GM12878 (cell line): ENCODE data around the gene GSTT4. TPM values are rescaled to one million over a fixed set of nuclear protein-coding genes. Genes with fewer than 3 reads are reported as not detected.

ENCODE experiments used
- ATAC-seq: fragments of 200-7000 bp; cut with Tn5 transposase; 3 replicates; pipeline ENCODE4 v1.9.1; 2020; ENCODE audit warnings: mild to moderate bottlenecking, moderate library complexity
- BruUV-seq: library from RNA; stranded (reverse); fragments of 400-500 nt; replicated peaks from 2 replicates; lab custom pipeline; 2021; lab: Mats Ljungman, UMichigan
- CTCF ChIA-PET: fragments of 300-600 bp; sonication (Branson Sonifier 250); formaldehyde crosslinking; extraction: SDS; loops from one replicate; lab custom pipeline; 2021; ENCODE audit warnings: inconsistent platforms; lab: Yijun Ruan, JAX
- POLR2A ChIA-PET: fragments of 350-600 bp; formaldehyde crosslinking; extraction: SDS; loops from one replicate; lab custom pipeline; 2021; ENCODE audit warnings: inconsistent platforms; lab: Charles Lee
- RAD21 ChIA-PET: fragments of 300-600 bp; sonication (Branson Sonifier 250); formaldehyde crosslinking; loops from one replicate; lab custom pipeline; 2023; ENCODE audit warnings: antibody characterized with exemption; ENCODE audit not compliant: unreplicated experiment; lab: Charles Lee
- SMC1A ChIA-PET: fragments of 300-600 bp; sonication (Branson Sonifier 250); formaldehyde crosslinking; loops from one replicate; lab custom pipeline; 2023; ENCODE audit not compliant: unreplicated experiment, uncharacterized antibody; lab: Charles Lee
- DNase-seq: peaks from one replicate; pipeline ENCODE4 v3.0.0-alpha.2; 2011; ENCODE audit warnings: low read depth, low spot score
- FAIRE-seq: peaks from 3 replicates; lab custom pipeline; 2011; peaks lifted over from hg19 to GRCh38; lab: Jason Lieb, UNC
- H2AFZ ChIP-seq: 2 replicates; pipeline ENCODE4 v1.6.0; 2011; ENCODE audit warnings: low read depth, low read length, control low read depth; ENCODE audit not compliant: control insufficient read depth
- H3K27ac ChIP-seq: 2 replicates; pipeline ENCODE4 v1.5.1; 2011; ENCODE audit warnings: control low read depth; ENCODE audit not compliant: control insufficient read depth, insufficient read depth
- H3K27me3 ChIP-seq, 2 experiments: replicated peaks in 1 of 2; 2 replicates each; pipeline versions ENCODE4 v1.6.0 to v1.6.1; 2011; ENCODE audit warnings: low read length in 1 of 2; ENCODE audit not compliant: control insufficient read depth in 2 of 2, insufficient read depth in 2 of 2
- H3K36me3 ChIP-seq, 2 experiments: 2 replicates each; pipeline ENCODE4 v1.5.1; 2011; ENCODE audit warnings: low read length in 1 of 2; ENCODE audit not compliant: control insufficient read depth in 2 of 2, insufficient read depth in 2 of 2
- H3K4me1 ChIP-seq: 2 replicates; pipeline ENCODE4 v1.6.1; 2011; ENCODE audit warnings: mild to moderate bottlenecking, low read length, moderate library complexity, mixed read lengths; ENCODE audit not compliant: control insufficient read depth, insufficient read depth
- H3K4me2 ChIP-seq: 2 replicates; pipeline ENCODE4 v1.6.0; 2011; ENCODE audit warnings: control low read depth; ENCODE audit not compliant: control insufficient read depth, insufficient read depth
- H3K4me3 ChIP-seq: fragments of 200-600 bp; sonication (generic); 2 replicates; pipeline ENCODE4 v1.5.1; 2016
- H3K79me2 ChIP-seq: 2 replicates; pipeline ENCODE4 v1.6.0; 2011; ENCODE audit warnings: low read length; ENCODE audit not compliant: control insufficient read depth, insufficient read depth
- H3K9ac ChIP-seq: 2 replicates; pipeline ENCODE4 v1.8.0; 2011; ENCODE audit warnings: low read length, control low read depth, mixed read lengths; ENCODE audit not compliant: control insufficient read depth, insufficient read depth
- H3K9me3 ChIP-seq: replicated peaks from 3 replicates; pipeline ENCODE4 v1.5.1; 2011; ENCODE audit warnings: mild to moderate bottlenecking, low read length; ENCODE audit not compliant: control insufficient read depth, insufficient read depth
- H4K20me1 ChIP-seq: 2 replicates; pipeline ENCODE4 v1.6.0; 2011; ENCODE audit not compliant: control insufficient read depth, insufficient read depth
- BCL11A ChIP-seq: IDR thresholded peaks from 2 replicates; pipeline ENCODE4 v1.6.1; 2011; ENCODE audit warnings: low read depth, low read length
- BRCA1 ChIP-seq: IDR thresholded peaks from 2 replicates; pipeline ENCODE4 v1.6.1; 2011; ENCODE audit warnings: low read depth, low read length, improper control_type of control experiment
- CHD2 ChIP-seq: IDR thresholded peaks from 2 replicates; pipeline ENCODE4 v1.6.1; 2011; ENCODE audit warnings: low read depth, low read length, improper control_type of control experiment, borderline replicate concordance
- CREB1 ChIP-seq: IDR thresholded peaks from 2 replicates; pipeline ENCODE4 v1.6.1; 2012; ENCODE audit warnings: low read depth, mild to moderate bottlenecking, inconsistent platforms
- EED ChIP-seq: sonication (generic); IDR thresholded peaks from 2 replicates; pipeline ENCODE4 v1.6.1; 2016; ENCODE audit warnings: antibody characterized with exemption, low read depth
- FOXM1 ChIP-seq: IDR thresholded peaks from 2 replicates; pipeline ENCODE4 v1.6.1; 2012; ENCODE audit warnings: low read depth, mild to moderate bottlenecking, inconsistent platforms, low read length, moderate library complexity
- HCFC1 ChIP-seq: fragments of 150-350 bp; IDR thresholded peaks from 2 replicates; pipeline ENCODE4 v1.6.1; 2014; ENCODE audit warnings: low read length
- HDAC2 ChIP-seq: fragments of 200-600 bp; sonication (generic); IDR thresholded peaks from 2 replicates; pipeline ENCODE4 v1.6.1; 2017
- HDAC6 ChIP-seq: fragments of 200-600 bp; sonication (generic); IDR thresholded peaks from one replicate; pipeline ENCODE4 v1.8.0; 2017; ENCODE audit warnings: antibody characterized with exemption; ENCODE audit not compliant: unreplicated experiment
- IKZF1 ChIP-seq: fragments of 450-650 bp; conservative IDR thresholded peaks from 2 replicates; pipeline ENCODE4 v1.6.1; 2017; ENCODE audit warnings: antibody characterized with exemption, mild to moderate bottlenecking
- LARP7 ChIP-seq: fragments of 450-650 bp; IDR thresholded peaks from 2 replicates; pipeline ENCODE4 v1.6.1; 2017; ENCODE audit warnings: mild to moderate bottlenecking
- PAX5 ChIP-seq: IDR thresholded peaks from 2 replicates; pipeline ENCODE4 v1.6.1; 2011; ENCODE audit warnings: low read depth, low read length, borderline replicate concordance
- PML ChIP-seq: IDR thresholded peaks from 2 replicates; pipeline ENCODE4 v1.6.1; 2012; ENCODE audit warnings: low read length, inconsistent platforms
- POLR2AphosphoS2 ChIP-seq: IDR thresholded peaks from 2 replicates; pipeline ENCODE4 v1.6.1; 2011; ENCODE audit warnings: low read depth, mild to moderate bottlenecking, low read length, improper control_type of control experiment, moderate library complexity
- SREBF1 ChIP-seq: IDR thresholded peaks from 2 replicates; pipeline ENCODE4 v1.6.1; 2012; ENCODE audit warnings: mild to moderate bottlenecking, low read length
- SREBF2 ChIP-seq: IDR thresholded peaks from 2 replicates; pipeline ENCODE4 v1.6.1; 2012; ENCODE audit warnings: mild to moderate bottlenecking, low read length
- TBL1XR1 ChIP-seq: IDR thresholded peaks from 2 replicates; pipeline ENCODE4 v1.6.1; 2012; ENCODE audit warnings: low read depth, low read length, improper control_type of control experiment
- TCF12 ChIP-seq: IDR thresholded peaks from 2 replicates; pipeline ENCODE4 v1.6.1; 2011; ENCODE audit warnings: low read depth, mild to moderate bottlenecking, low read length
- YY1 ChIP-seq: IDR thresholded peaks from 2 replicates; pipeline ENCODE4 v1.6.1; 2011; ENCODE audit warnings: low read depth, mild to moderate bottlenecking, low read length
- WGBS: methylation state at CpG from one replicate; pipeline ENCODE4 v1.1.6; 2016; ENCODE audit warnings: low lambda C conversion rate; ENCODE audit not compliant: insufficient replicate concordance, insufficient coverage; ENCODE audit errors: missing lambda C conversion rate; 5-methylcytosine and 5-hydroxymethylcytosine counted together
- in situ Hi-C: fragments of 300-500 bp; cut with MboI; formaldehyde crosslinking; loops from 9 replicates; pipeline ENCODE4 v1.14.3; 2018; ENCODE audit warnings: mixed read lengths
- intact Hi-C: fragments of 100-400 bp; cut with micrococcal nuclease; formaldehyde crosslinking; loops from one replicate; pipeline ENCODE4 v1.14.2; 2022; ENCODE audit not compliant: unreplicated experiment
- polyA plus RNA-seq, 11 experiments: library from polyadenylated mRNA; depleted of rRNA in 4 of 11; unstranded in 6 of 11; stranded (reverse) in 5 of 11; fragments of >200 nt; fragmentation: Nextera tagmentation in 4 of 11; fragmentation: Illumina TruSeq in 1 of 11; extraction: Ambion mirVana in 4 of 11; extraction: Trizol in 1 of 11; gene quantifications; 1 replicate in 1 of 11; 2 replicates in 10 of 11; pipeline versions ENCODE4 v1.2.1 to v1.2.3, GENCODE V29; 2011 to 2016; ENCODE audit warnings: inconsistent platforms in 2 of 11, missing spikeins in 2 of 11, low read depth in 1 of 11
- total RNA-seq, 4 experiments: library from RNA; depleted of rRNA in 3 of 4; stranded (reverse); fragments of >200 nt in 3 of 4; fragmentation: Illumina TruSeq in 1 of 4; extraction: Trizol in 1 of 4; gene quantifications; 2 replicates each; pipeline versions ENCODE4 v1.2.1 to v1.2.3, GENCODE V29; 2013 to 2021
- TF ChIP-seq, protein P1 (sequence below): fragments of 450-650 bp; formaldehyde crosslinking; IDR thresholded peaks from 2 replicates; pipeline ENCODE4 v1.5.0; 2022; ENCODE audit warnings: mild to moderate bottlenecking, missing genetic modification characterization
- TF ChIP-seq, protein P2 (sequence below): fragments of 450-650 bp; IDR thresholded peaks from 2 replicates; pipeline ENCODE4 v1.6.1; 2014; ENCODE audit warnings: mild to moderate bottlenecking
- TF ChIP-seq, protein P3 (sequence below): fragments of 450-650 bp; IDR thresholded peaks from 2 replicates; pipeline ENCODE4 v1.6.1; 2017; ENCODE audit warnings: mild to moderate bottlenecking

Gene GSTT4
- total and polyA plus RNA-seq, 10 of the 15 experiments (the other 5 are each of a cell fraction or from before 2014, with no cell fraction given): not detected

DNA sequence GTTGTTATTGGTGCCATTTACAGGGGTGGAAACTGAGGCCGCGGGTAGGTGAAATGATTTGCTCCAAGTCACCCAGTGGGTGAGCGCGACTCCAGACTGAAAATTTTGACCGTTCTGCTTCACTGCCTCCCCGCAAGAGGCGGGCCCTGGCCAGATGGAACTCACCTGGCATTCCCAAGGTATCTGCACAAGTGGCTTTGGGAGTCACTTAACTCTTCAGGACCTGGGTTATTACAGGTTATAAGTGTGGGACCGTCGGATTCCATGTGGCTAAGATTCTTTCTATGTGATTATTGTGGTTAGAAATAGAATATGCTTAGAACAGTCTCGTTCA, 6.4 kb upstream of the GSTT4 start (continued):
- TF ChIP-seq POLR2AphosphoS2 (no peak), TCF12 (no peak), SREBF1 (no peak), YY1 (no peak)
- TF ChIP-seq, protein P1, sequence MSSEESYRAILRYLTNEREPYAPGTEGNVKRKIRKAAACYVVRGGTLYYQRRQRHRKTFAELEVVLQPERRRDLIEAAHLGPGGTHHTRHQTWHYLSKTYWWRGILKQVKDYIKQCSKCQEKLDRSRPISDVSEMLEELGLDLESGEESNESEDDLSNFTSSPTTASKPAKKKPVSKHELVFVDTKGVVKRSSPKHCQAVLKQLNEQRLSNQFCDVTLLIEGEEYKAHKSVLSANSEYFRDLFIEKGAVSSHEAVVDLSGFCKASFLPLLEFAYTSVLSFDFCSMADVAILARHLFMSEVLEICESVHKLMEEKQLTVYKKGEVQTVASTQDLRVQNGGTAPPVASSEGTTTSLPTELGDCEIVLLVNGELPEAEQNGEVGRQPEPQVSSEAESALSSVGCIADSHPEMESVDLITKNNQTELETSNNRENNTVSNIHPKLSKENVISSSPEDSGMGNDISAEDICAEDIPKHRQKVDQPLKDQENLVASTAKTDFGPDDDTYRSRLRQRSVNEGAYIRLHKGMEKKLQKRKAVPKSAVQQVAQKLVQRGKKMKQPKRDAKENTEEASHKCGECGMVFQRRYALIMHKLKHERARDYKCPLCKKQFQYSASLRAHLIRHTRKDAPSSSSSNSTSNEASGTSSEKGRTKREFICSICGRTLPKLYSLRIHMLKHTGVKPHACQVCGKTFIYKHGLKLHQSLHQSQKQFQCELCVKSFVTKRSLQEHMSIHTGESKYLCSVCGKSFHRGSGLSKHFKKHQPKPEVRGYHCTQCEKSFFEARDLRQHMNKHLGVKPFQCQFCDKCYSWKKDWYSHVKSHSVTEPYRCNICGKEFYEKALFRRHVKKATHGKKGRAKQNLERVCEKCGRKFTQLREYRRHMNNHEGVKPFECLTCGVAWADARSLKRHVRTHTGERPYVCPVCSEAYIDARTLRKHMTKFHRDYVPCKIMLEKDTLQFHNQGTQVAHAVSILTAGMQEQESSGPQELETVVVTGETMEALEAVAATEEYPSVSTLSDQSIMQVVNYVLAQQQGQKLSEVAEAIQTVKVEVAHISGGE (CRISPR knock-in tag): no peak

DNA sequence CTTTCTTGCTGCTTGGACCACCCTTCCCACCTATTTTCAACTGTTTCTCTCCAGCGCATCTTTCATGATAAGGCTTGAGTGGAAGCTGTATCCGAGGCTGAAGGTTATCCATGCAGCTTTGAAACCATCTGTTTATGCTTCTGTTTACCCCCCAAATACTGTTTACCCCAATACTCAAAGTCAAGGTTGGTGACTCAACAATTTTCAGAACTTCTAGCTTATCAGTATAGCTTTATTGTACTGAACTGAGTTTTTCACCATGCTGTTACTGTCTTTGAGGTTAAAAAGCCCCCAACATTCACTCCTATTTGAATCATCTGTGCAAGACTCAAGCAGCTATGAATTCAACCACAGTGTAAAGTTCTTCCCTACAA, 4.8 kb upstream of the GSTT4 start:
- ATAC-seq: no peak
- Histone ChIP-seq H4K20me1 (no peaks in the 10 kb centered on the region), H3K27me3 (no peaks in the 10 kb centered on the region), H3K9ac (no peak overlapping the region), H3K4me2 (no peak overlapping the region), H3K9me3 (no peaks in the 10 kb centered on the region), H3K4me1 (no peaks in the 10 kb centered on the region), H3K36me3 (no peaks in the 10 kb centered on the region), H2AFZ (no peak overlapping the region), H3K79me2 (peaks cover 30% of the 10 kb centered on the region), H3K4me3 (no peak overlapping the region), H3K27ac (no peak overlapping the region)
- WGBS: 98% methylated on average over 2 of the region's 2 CpGs
- FAIRE-seq: no peak
- in situ Hi-C loops: no loop called here
- no peak for DNase-seq
- CTCF ChIA-PET: interaction anchor here (1.2 to 2.5 kb wide), 5 partner anchors 17 to 233 kb away, joined by 3 to 12 read pairs (median 4); no protein-coding TSS in a partner anchor
- SMC1A ChIA-PET: interaction anchor here (0.6 to 2.0 kb wide), 4 partner anchors 17 to 1181 kb away, joined by 3 to 6 read pairs (median 4); no protein-coding TSS in a partner anchor
- intact Hi-C loops: no loop called here
- RAD21 ChIA-PET: interaction anchor here (1.1 to 2.3 kb wide), 2 partner anchors 116 to 147 kb away, joined by 5 to 12 read pairs; partner anchors contain the start of gene MIF
- BruUV-seq: no TSS peak
- POLR2A ChIA-PET: interaction anchor here (1.1 to 1.9 kb wide), 4 partner anchors 38 to 147 kb away, joined by 3 to 7 read pairs (median 5); partner anchors contain the start of gene MIF
- no peak for TF ChIP-seq CREB1
- no peak for TF ChIP-seq FOXM1
- no peak for TF ChIP-seq HDAC6
- TF ChIP-seq HCFC1: no peak
- no peak for TF ChIP-seq TBL1XR1
- TF ChIP-seq, protein P2, sequence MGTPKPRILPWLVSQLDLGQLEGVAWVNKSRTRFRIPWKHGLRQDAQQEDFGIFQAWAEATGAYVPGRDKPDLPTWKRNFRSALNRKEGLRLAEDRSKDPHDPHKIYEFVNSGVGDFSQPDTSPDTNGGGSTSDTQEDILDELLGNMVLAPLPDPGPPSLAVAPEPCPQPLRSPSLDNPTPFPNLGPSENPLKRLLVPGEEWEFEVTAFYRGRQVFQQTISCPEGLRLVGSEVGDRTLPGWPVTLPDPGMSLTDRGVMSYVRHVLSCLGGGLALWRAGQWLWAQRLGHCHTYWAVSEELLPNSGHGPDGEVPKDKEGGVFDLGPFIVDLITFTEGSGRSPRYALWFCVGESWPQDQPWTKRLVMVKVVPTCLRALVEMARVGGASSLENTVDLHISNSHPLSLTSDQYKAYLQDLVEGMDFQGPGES: no peak
- TF ChIP-seq EED: no peak
- no peak for TF ChIP-seq BCL11A
- TF ChIP-seq HDAC2: no peak
- no peak for TF ChIP-seq LARP7
- TF ChIP-seq BRCA1: no peak
- no peak for TF ChIP-seq PAX5
- TF ChIP-seq SREBF2: no peak
- TF ChIP-seq CHD2: no peak
- no peak for TF ChIP-seq IKZF1
- TF ChIP-seq PML: no peak
- TF ChIP-seq, protein P3, sequence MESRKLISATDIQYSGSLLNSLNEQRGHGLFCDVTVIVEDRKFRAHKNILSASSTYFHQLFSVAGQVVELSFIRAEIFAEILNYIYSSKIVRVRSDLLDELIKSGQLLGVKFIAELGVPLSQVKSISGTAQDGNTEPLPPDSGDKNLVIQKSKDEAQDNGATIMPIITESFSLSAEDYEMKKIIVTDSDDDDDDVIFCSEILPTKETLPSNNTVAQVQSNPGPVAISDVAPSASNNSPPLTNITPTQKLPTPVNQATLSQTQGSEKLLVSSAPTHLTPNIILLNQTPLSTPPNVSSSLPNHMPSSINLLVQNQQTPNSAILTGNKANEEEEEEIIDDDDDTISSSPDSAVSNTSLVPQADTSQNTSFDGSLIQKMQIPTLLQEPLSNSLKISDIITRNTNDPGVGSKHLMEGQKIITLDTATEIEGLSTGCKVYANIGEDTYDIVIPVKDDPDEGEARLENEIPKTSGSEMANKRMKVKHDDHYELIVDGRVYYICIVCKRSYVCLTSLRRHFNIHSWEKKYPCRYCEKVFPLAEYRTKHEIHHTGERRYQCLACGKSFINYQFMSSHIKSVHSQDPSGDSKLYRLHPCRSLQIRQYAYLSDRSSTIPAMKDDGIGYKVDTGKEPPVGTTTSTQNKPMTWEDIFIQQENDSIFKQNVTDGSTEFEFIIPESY: no peak
